Mammary epithelial cell (primary cell): Measurements from ENCODE around the gene HIVEP3.

Experiments used
- EZH2 ChIP-seq: IDR thresholded peaks from 2 replicates; pipeline ENCODE4 v1.6.1; 2012; ENCODE audit warnings: low read length, inconsistent platforms, borderline replicate concordance
- TF ChIP-seq, protein P1 (sequence below), 2 donors: IDR thresholded peaks in 1 of 2; conservative IDR thresholded peaks in 1 of 2; 2 replicates each; pipeline ENCODE4 v1.5.1; 2011 to 2012; ENCODE audit warnings: inconsistent platforms in 2 of 2, low read length in 2 of 2, mild to moderate bottlenecking in 2 of 2, control low read depth in 1 of 2, low read depth in 1 of 2; ENCODE audit not compliant: insufficient read depth in 1 of 2; ENCODE audit errors: extremely low read depth in 1 of 2

DNA sequence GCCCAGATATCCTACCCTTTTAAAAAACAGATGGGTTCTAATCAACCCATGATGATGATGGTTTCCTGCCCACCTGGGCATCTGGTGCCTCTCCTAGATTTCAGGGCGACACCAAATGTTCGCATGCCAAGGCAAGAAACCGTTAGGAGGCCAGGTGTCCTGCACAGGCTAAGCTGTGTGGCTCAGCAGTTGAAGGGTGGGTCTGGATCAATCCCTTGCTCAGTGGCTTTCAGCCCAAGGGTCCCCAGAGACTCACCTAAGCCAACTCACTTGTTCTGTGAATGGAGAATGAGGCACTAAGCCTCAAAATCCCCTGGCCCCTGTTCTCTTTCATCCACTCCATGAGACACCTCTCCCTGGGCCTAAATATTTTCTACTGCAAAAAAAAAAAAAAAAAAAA, 265.1 kb downstream of the HIVEP3 start:
- TF ChIP-seq, protein P1, sequence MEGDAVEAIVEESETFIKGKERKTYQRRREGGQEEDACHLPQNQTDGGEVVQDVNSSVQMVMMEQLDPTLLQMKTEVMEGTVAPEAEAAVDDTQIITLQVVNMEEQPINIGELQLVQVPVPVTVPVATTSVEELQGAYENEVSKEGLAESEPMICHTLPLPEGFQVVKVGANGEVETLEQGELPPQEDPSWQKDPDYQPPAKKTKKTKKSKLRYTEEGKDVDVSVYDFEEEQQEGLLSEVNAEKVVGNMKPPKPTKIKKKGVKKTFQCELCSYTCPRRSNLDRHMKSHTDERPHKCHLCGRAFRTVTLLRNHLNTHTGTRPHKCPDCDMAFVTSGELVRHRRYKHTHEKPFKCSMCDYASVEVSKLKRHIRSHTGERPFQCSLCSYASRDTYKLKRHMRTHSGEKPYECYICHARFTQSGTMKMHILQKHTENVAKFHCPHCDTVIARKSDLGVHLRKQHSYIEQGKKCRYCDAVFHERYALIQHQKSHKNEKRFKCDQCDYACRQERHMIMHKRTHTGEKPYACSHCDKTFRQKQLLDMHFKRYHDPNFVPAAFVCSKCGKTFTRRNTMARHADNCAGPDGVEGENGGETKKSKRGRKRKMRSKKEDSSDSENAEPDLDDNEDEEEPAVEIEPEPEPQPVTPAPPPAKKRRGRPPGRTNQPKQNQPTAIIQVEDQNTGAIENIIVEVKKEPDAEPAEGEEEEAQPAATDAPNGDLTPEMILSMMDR (conservative IDR thresholded peaks at IDR 0.05 in 1 of 2, IDR thresholded peaks at IDR 0.05 in 1 of 2; ENCODE audit: extremely low read depth in 1 of 2, insufficient read depth in 1 of 2, low read depth in 1 of 2, low read length in 2 of 2) = no peak
- no peak for TF ChIP-seq EZH2
